Activated CD8-positive, alpha-beta memory T cell treated with anti-CD3 and anti-CD28 coated beads for 1 hour (primary cell): Measurements from ENCODE around the gene DNAH11.
"Not testable (repeated sequence)": the region's sequence is repeated elsewhere in the genome, so short reads cannot be mapped to it uniquely, and the experiment has no call there.

Experiments
- DNase-seq, 2 donors: peaks; one replicate each; pipeline ENCODE4 v3.0.0-alpha.2; 2020; ENCODE audit warnings: low read depth in 1 of 2; ENCODE audit errors: extremely low read depth in 1 of 2

DNAH11 gene

GRCh38 chr7:21617513-21617912 is 74.7 kb downstream of the DNAH11 start:
- DNase-seq, result no peak

GRCh38 chr7:21617916-21618390 is 75.1 kb downstream of the DNAH11 start:
- no peak for DNase-seq

GRCh38 chr7:21618706-21619105 is 75.9 kb downstream of the DNAH11 start:
- DNase-seq, result no peak

GRCh38 chr7:21620054-21620453 is 77.2 kb downstream of the DNAH11 start:
- no peak for DNase-seq

- DNase-seq, result no peak
These were observed 81.5 kb downstream of the DNAH11 start for GRCh38 chr7:21624320-21624719.

GRCh38 chr7:21636694-21637093 is 93.9 kb downstream of the DNAH11 start:
- no peak for DNase-seq

- DNase-seq, result no peak
These were observed 96.5 kb downstream of the DNAH11 start for GRCh38 chr7:21639206-21639868.

- no peak for DNase-seq
These were observed 97.3 kb downstream of the DNAH11 start for GRCh38 chr7:21640105-21640504.

- no peak for DNase-seq
These were observed 98.7 kb downstream of the DNAH11 start for GRCh38 chr7:21641546-21641945.

- DNase-seq, result no peak
These were observed 99.6 kb downstream of the DNAH11 start for GRCh38 chr7:21642422-21642821.

GRCh38 chr7:21651697-21652096 is 108.9 kb downstream of the DNAH11 start:
- DNase-seq, result no peak

GRCh38 chr7:21653623-21654022 is 110.8 kb downstream of the DNAH11 start:
- no peak for DNase-seq

- DNase-seq, result no peak
These were observed 113.2 kb downstream of the DNAH11 start for GRCh38 chr7:21656081-21656480.

GRCh38 chr7:21656796-21657195 is 114.0 kb downstream of the DNAH11 start:
- no peak for DNase-seq

- DNase-seq, result no peak
These were observed 127.7 kb downstream of the DNAH11 start for GRCh38 chr7:21670496-21670895.

- no peak for DNase-seq
These were observed 129.0 kb downstream of the DNAH11 start for GRCh38 chr7:21671859-21672258.

- no peak for DNase-seq
These were observed 132.4 kb downstream of the DNAH11 start for GRCh38 chr7:21675255-21675654.

- DNase-seq, result no peak
These were observed 147.9 kb downstream of the DNAH11 start for GRCh38 chr7:21690705-21691104.

- DNase-seq, result not testable (repeated sequence)
These were observed 148.3 kb downstream of the DNAH11 start for GRCh38 chr7:21691146-21691545.

- not testable (repeated sequence) for DNase-seq
These were observed 157.7 kb downstream of the DNAH11 start for GRCh38 chr7:21700587-21700986.

- DNase-seq, result no peak
These were observed 159.5 kb downstream of the DNAH11 start for GRCh38 chr7:21702303-21702702.

GRCh38 chr7:21704359-21704758 is 161.5 kb downstream of the DNAH11 start:
- no peak for DNase-seq

- no peak for DNase-seq
These were observed 163.3 kb downstream of the DNAH11 start for GRCh38 chr7:21706131-21706530.
